Cardiac septum (tissue), 1 donor: Measurements from ENCODE around the gene WNT3. TPM values are rescaled to one million over a fixed set of nuclear protein-coding genes. Genes with fewer than 3 reads are reported as not detected.

Source experiments
- DNase-seq: peaks from one replicate; pipeline ENCODE4 v3.0.0-alpha.2; 2020; ENCODE audit warnings: low spot score
- intact Hi-C: fragments of 100-400 bp; cut with DNase I; formaldehyde crosslinking; loops from one replicate; pipeline ENCODE4 v1.14.0; 2022
- total RNA-seq: library from RNA; stranded (reverse); fragmentation: NEBNext Ultra II Directional; extraction: Animal tissue kit (Norgen Biotek cat#: 25700); gene quantifications from one replicate; pipeline ENCODE4 v1.2.1, GENCODE V29; 2021
- donor health status: DM: no; HTN: no; CAD: no.

The WNT3 gene
- total RNA-seq, 1 donor from 2014 or later = 0.89 TPM

- DNase-seq = no peak
- intact Hi-C loops = loop anchor here (5.0 kb wide), 1 partner anchor 52 kb away; no protein-coding TSS in a partner anchor
Measured at GRCh38 chr17:46839211-46839610, 20.7 kb upstream of the WNT3 start.

GRCh38 chr17:46837521-46837920 is 19.0 kb upstream of the WNT3 start:
- intact Hi-C loops = loop anchor here (5.0 kb wide), 1 partner anchor 50 kb away; no protein-coding TSS in a partner anchor
- no peak for DNase-seq

GRCh38 chr17:46836500-46836899 is 18.0 kb upstream of the WNT3 start:
- no peak for DNase-seq
- intact Hi-C loops = loop anchor here (5.0 kb wide), 1 partner anchor 49 kb away; no protein-coding TSS in a partner anchor

- no peak for DNase-seq
- intact Hi-C loops = loop anchor here (5.0 kb wide), 1 partner anchor 48 kb away; no protein-coding TSS in a partner anchor
Measured at GRCh38 chr17:46834846-46835245, 16.4 kb upstream of the WNT3 start.

GRCh38 chr17:46833840-46834208 is 15.3 kb upstream of the WNT3 start:
- intact Hi-C loops = no loop called here

GRCh38 chr17:46832945-46833839 is 14.7 kb upstream of the WNT3 start:
- DNase-seq = no peak
- intact Hi-C loops = no loop called here

More at GRCh38 chr17:46833840-46834208, 15.3 kb upstream of the WNT3 start:
- DNase-seq = no peak

- DNase-seq = no peak
- intact Hi-C loops = no loop called here
Measured at GRCh38 chr17:46832331-46832821, 13.9 kb upstream of the WNT3 start.

- DNase-seq = no peak
- intact Hi-C loops = no loop called here
Measured at GRCh38 chr17:46831573-46832330, 13.3 kb upstream of the WNT3 start.

- no peak for DNase-seq
- intact Hi-C loops = no loop called here
Measured at GRCh38 chr17:46827274-46827673, 8.8 kb upstream of the WNT3 start.

GRCh38 chr17:46826116-46826515 is 7.6 kb upstream of the WNT3 start:
- intact Hi-C loops = no loop called here
- no peak for DNase-seq

GRCh38 chr17:46823657-46824056 is 5.2 kb upstream of the WNT3 start:
- intact Hi-C loops = no loop called here
- no peak for DNase-seq

GRCh38 chr17:46822388-46822921 is 4.0 kb upstream of the WNT3 start:
- no peak for DNase-seq
- intact Hi-C loops = no loop called here

GRCh38 chr17:46821482-46822387 is 3.2 kb upstream of the WNT3 start:
- DNase-seq = no peak
- intact Hi-C loops = no loop called here

- intact Hi-C loops = no loop called here
- DNase-seq = no peak
Measured at GRCh38 chr17:46820592-46821450, 2.3 kb upstream of the WNT3 start.

- intact Hi-C loops = no loop called here
- DNase-seq = no peak
Measured at GRCh38 chr17:46819906-46820351, 1.4 kb upstream of the WNT3 start.

- no peak for DNase-seq
- intact Hi-C loops = no loop called here
Measured at GRCh38 chr17:46818929-46819859, 702 bp upstream of the WNT3 start.

- DNase-seq = no peak
- intact Hi-C loops = no loop called here
Measured at GRCh38 chr17:46817901-46818209, 637 bp downstream of the WNT3 start.
